BJ (cell line): ENCODE measurements around the gene P2RX3. TPM values are rescaled to one million over a fixed set of nuclear protein-coding genes. Genes with fewer than 3 reads are reported as not detected.

Experiments
- CTCF ChIA-PET: fragments of 350-600 bp; formaldehyde crosslinking; extraction: SDS; loops from one replicate; lab custom pipeline; 2021; ENCODE audit warnings: antibody characterized with exemption, inconsistent platforms; lab: Yijun Ruan, JAX
- POLR2A ChIA-PET: fragments of 300-600 bp; sonication (Branson Sonifier 250); formaldehyde crosslinking; extraction: SDS; loops from one replicate; lab custom pipeline; 2021; ENCODE audit warnings: antibody characterized with exemption; lab: Charles Lee
- DNase-seq: peaks from one replicate; pipeline ENCODE4 v3.0.0-alpha.2; 2011; ENCODE audit warnings: low read depth
- H3K27me3 ChIP-seq: 2 replicates; pipeline ENCODE4 v1.6.0; 2011; ENCODE audit warnings: low read length; ENCODE audit not compliant: control insufficient read depth, insufficient read depth
- H3K36me3 ChIP-seq: 2 replicates; pipeline ENCODE4 v1.5.1; 2011; ENCODE audit warnings: low read length; ENCODE audit not compliant: control insufficient read depth, insufficient read depth
- H3K4me3 ChIP-seq: 2 replicates; pipeline ENCODE4 v1.5.1; 2011; ENCODE audit warnings: low read depth, mild to moderate bottlenecking, control low read depth, low read length
- polyA plus RNA-seq: library from polyadenylated mRNA; depleted of rRNA; stranded (reverse); fragments of >200 nt; gene quantifications from 2 replicates; pipeline ENCODE4 v1.2.3, GENCODE V29; 2011
- TF ChIP-seq, protein P1 (sequence below): IDR thresholded peaks from 2 replicates; pipeline ENCODE4 v1.5.1; 2011; ENCODE audit warnings: low read depth, mild to moderate bottlenecking, control low read depth, inconsistent platforms, low read length, moderate library complexity; ENCODE audit not compliant: insufficient read depth

Gene P2RX3
- polyA plus RNA-seq, 1 experiment = not detected

DNA sequence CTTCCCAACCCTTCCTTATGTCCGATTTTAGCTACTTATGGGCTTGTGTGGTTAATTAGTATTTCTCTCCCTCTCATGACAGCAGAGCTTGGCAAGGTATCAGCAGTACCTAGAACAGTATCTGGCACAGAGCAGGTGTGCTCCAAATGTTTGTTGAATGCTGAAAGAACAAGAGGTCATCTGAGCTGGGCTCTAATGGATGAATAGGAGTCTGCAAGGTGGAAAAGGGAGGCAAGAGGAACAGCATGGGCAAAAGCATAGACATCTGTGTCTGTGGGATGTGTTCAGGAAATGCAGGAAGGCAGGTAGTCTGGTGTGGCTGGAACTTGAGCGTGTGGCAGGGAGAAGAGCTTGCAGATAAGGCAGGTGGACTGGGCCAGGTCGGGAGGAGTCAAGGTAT is 23.8 kb downstream of the P2RX3 start:
- CTCF ChIA-PET = interaction anchor here (0.9 to 5.1 kb wide), 5 partner anchors 9 to 115 kb away, joined by 3 to 32 read pairs (median 4); no protein-coding TSS in a partner anchor
- H3K27me3 ChIP-seq = peaks cover 6% of the 10 kb centered on the region
- no peaks in the 10 kb centered on the region for H3K36me3 ChIP-seq
- POLR2A ChIA-PET = interaction anchor here (0.5 kb wide), 1 partner anchor 303 kb away, joined by 3 read pairs; no protein-coding TSS in a partner anchor
- TF ChIP-seq, protein P1, sequence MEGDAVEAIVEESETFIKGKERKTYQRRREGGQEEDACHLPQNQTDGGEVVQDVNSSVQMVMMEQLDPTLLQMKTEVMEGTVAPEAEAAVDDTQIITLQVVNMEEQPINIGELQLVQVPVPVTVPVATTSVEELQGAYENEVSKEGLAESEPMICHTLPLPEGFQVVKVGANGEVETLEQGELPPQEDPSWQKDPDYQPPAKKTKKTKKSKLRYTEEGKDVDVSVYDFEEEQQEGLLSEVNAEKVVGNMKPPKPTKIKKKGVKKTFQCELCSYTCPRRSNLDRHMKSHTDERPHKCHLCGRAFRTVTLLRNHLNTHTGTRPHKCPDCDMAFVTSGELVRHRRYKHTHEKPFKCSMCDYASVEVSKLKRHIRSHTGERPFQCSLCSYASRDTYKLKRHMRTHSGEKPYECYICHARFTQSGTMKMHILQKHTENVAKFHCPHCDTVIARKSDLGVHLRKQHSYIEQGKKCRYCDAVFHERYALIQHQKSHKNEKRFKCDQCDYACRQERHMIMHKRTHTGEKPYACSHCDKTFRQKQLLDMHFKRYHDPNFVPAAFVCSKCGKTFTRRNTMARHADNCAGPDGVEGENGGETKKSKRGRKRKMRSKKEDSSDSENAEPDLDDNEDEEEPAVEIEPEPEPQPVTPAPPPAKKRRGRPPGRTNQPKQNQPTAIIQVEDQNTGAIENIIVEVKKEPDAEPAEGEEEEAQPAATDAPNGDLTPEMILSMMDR = no peak
- H3K4me3 ChIP-seq = no peak overlapping the region
- no peak for DNase-seq

DNA sequence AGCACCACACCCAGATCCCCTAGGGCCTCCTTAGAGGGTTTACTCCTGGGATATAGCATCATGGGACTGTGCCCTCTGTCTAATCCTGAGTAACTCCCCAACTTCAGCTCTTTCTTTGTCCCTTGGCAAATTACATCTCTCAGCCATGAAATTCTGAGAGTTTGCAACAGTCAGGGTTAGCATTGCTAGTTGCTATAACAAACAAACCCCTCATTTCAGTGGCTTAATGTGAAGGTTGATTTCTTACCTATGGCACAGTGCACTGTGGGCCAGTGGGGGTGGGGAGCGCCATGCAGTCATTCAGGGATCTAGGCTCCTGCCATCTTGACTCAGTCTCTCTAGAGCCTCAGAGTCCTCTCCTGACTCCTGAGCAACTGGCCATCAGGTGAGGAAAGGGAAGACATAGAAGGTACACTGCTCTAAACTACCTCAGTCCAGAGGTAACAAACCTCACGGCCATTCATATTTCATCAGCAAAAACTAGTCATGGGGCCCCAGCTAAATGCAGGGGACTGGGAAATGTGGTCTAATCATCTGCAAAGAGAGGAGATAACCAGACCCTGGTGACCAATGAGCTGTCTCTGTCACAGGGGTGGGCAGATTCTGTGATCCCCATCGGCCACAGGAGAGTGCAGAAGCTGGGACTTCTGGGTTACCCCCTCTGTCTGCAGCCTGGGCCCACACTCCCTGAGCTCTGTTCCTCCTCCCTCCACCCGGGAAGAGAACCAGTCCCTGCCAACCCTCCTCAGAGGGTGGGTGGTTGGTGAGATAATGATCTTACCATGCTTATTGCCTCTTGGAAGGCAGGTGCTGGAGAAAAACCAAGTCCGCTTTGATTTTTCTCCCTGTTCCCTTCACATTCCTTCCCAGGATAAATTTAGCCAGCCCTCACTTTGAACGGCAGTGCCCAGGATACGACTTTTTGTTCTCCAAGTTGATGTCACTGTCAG is 25.3 kb downstream of the P2RX3 start:
- Histone ChIP-seq H3K4me3 (no peak overlapping the region), H3K36me3 (no peaks in the 10 kb centered on the region), H3K27me3 (peaks cover 6% of the 10 kb centered on the region)
- TF ChIP-seq, protein P1 = no peak
- POLR2A ChIA-PET = no interaction called here
- DNase-seq = no peak
- CTCF ChIA-PET = interaction anchor here (0.6 to 1.5 kb wide), 3 partner anchors 10 to 16 kb away, joined by 3 read pairs; no protein-coding TSS in a partner anchor

- H3K36me3 ChIP-seq = no peaks in the 10 kb centered on the region
- ChIA-PET CTCF (no interaction called here), POLR2A (no interaction called here)
- DNase-seq = no peak
- TF ChIP-seq, protein P1 = no peak
- no peak overlapping the region for H3K4me3 ChIP-seq
- peaks cover 5% of the 10 kb centered on the region for H3K27me3 ChIP-seq
These were observed 26.9 kb downstream of the P2RX3 start for GRCh38 chr11:57364851-57365660.

GRCh38 chr11:57368106-57368844 is 30.1 kb downstream of the P2RX3 start:
- H3K27me3 ChIP-seq = no peaks in the 10 kb centered on the region; the same call in none of the 2 replicates
- ChIA-PET POLR2A (no interaction called here), CTCF (interaction anchor here (1.1 kb wide), 1 partner anchor 17 kb away, joined by 4 read pairs; no protein-coding TSS in a partner anchor)
- DNase-seq = no peak
- no peaks in the 10 kb centered on the region for H3K36me3 ChIP-seq
- no peak overlapping the region for H3K4me3 ChIP-seq
- TF ChIP-seq, protein P1 = no peak
